Measurements from ENCODE around the gene AMER2.

DNA sequence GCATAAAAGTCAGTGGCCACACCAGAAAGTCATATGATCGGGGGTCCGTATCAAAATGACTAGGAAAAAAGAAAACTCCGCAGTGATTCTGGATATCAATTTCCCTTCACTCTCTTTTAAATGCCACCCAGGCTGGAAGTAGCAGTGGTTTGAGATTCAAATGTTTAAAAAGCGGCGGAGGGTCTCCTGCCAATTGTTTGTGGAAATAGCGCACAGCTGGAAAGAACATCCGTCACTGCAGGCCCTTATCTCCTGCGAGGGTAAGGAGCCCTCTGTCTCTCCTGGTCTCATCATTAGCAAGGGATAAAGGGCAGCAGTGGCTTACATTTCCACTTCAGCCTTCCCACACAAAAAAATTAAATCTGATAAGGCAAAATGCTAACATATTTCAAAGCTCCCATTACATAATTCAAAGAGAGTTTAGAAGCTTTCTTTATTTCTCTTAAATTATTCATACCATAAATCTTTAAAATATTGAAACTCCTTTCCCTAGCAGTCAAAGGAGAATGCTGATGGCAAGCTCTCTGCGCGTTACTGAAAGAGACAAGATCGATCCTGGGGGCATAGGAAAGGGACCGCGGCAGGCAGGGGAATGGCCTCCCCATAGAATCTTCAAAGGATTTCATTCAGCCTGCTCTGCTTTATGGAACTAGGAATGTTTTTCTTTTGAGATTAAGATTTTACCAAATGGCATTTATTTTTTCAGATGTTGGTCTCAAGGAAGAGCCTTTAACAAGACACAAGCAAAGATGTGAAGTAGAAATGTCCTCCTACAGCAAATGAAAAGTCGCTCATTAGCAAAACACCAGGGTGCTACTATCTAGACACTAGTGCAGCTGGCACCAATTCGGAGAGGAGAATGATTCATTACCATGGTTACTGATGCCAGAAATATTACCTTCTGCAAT lies 35.0 kb downstream of the AMER2 start:
- TF ChIP-seq, protein P1, sequence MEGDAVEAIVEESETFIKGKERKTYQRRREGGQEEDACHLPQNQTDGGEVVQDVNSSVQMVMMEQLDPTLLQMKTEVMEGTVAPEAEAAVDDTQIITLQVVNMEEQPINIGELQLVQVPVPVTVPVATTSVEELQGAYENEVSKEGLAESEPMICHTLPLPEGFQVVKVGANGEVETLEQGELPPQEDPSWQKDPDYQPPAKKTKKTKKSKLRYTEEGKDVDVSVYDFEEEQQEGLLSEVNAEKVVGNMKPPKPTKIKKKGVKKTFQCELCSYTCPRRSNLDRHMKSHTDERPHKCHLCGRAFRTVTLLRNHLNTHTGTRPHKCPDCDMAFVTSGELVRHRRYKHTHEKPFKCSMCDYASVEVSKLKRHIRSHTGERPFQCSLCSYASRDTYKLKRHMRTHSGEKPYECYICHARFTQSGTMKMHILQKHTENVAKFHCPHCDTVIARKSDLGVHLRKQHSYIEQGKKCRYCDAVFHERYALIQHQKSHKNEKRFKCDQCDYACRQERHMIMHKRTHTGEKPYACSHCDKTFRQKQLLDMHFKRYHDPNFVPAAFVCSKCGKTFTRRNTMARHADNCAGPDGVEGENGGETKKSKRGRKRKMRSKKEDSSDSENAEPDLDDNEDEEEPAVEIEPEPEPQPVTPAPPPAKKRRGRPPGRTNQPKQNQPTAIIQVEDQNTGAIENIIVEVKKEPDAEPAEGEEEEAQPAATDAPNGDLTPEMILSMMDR (IDR thresholded peaks at IDR 0.05): no peak
- no peak for TF ChIP-seq POLR2A (IDR thresholded peaks at IDR 0.05; ENCODE audit: low read depth)
